K562 (cell line): ENCODE data around the gene METAP1D. TPM values are rescaled to one million over a fixed set of nuclear protein-coding genes. Genes with fewer than 3 reads are reported as not detected.
A peak's percentile ranks its signal among the peaks of the same experiment; 100 is the strongest.

Source experiments
- JUN ChIP-seq, 2 experiments: sonication (generic) in 1 of 2; formaldehyde crosslinking in 1 of 2; IDR thresholded peaks; 2 replicates each; pipeline versions ENCODE4 v1.6.1 to v1.8.0; 2012 to 2022; ENCODE audit warnings: borderline replicate concordance in 2 of 2, mild to moderate bottlenecking in 2 of 2, improper control_type of control experiment in 1 of 2, low read depth in 1 of 2, low read length in 1 of 2, missing genetic modification reagents in 1 of 2
- NUFIP1 ChIP-seq: fragments of 450-650 bp; IDR thresholded peaks from 2 replicates; pipeline ENCODE4 v1.6.1; 2018; ENCODE audit not compliant: partially characterized antibody
- RBM22 ChIP-seq: fragments of 200-400 bp; formaldehyde crosslinking; IDR thresholded peaks from 2 replicates; pipeline ENCODE4 v1.6.1; 2018; ENCODE audit warnings: low read length, low read depth; ENCODE audit not compliant: poor library complexity, severe bottlenecking
- TCFL5 ChIP-seq: fragments of 250-450 bp; sonication (Bioruptor Pico); conservative IDR thresholded peaks from 2 replicates; pipeline ENCODE4 v1.6.1; 2021; ENCODE audit warnings: mild to moderate bottlenecking, moderate library complexity, matching md5 sums
- THRB ChIP-seq: fragments of 450-650 bp; formaldehyde crosslinking; conservative IDR thresholded peaks from 2 replicates; pipeline ENCODE4 v1.4.0; 2022; ENCODE audit warnings: mild to moderate bottlenecking, missing genetic modification characterization
- XRCC4 ChIP-seq: IDR thresholded peaks from one replicate; pipeline ENCODE4 v1.6.1; 2011; ENCODE audit not compliant: insufficient read depth, insufficient read length; ENCODE audit errors: extremely low read depth
- ZBTB40 ChIP-seq, 2 experiments: fragments of 450-650 bp in 1 of 2; sonication (generic) in 1 of 2; formaldehyde crosslinking in 1 of 2; IDR thresholded peaks; 2 replicates each; pipeline versions ENCODE4 v1.7.1 to v1.9.0; 2016 to 2022; ENCODE audit warnings: inconsistent platforms in 1 of 2, mild to moderate bottlenecking in 1 of 2, missing genetic modification reagents in 1 of 2
- ZNF134 ChIP-seq: fragments of 250-450 bp; sonication (Bioruptor Pico); conservative IDR thresholded peaks from 2 replicates; pipeline ENCODE4 v1.4.0; 2020
- ZNF253 ChIP-seq: fragments of 250-450 bp; sonication (Bioruptor Pico); conservative IDR thresholded peaks from 2 replicates; pipeline ENCODE4 v1.6.1; 2021; ENCODE audit warnings: mild to moderate bottlenecking
- ZNF717 ChIP-seq: fragments of 250-450 bp; sonication (Bioruptor Pico); IDR thresholded peaks from 2 replicates; pipeline ENCODE4 v1.5.0; 2021
- polyA plus RNA-seq, 8 experiments: library from polyadenylated mRNA; depleted of rRNA in 4 of 8; stranded (reverse) in 5 of 8; unstranded in 3 of 8; fragments of >200 nt; fragmentation: Nextera tagmentation in 2 of 8; fragmentation: Illumina TruSeq in 1 of 8; extraction: Ambion mirVana in 2 of 8; extraction: Trizol in 1 of 8; gene quantifications; 2 replicates each; pipeline versions ENCODE4 v1.2.1 to v1.2.3, GENCODE V29; 2011 to 2014; ENCODE audit warnings: inconsistent platforms in 1 of 8, missing spikeins in 1 of 8
- total RNA-seq, 7 experiments: library from RNA; depleted of rRNA in 6 of 7; stranded (reverse); fragments of >200 nt in 6 of 7; fragmentation: Illumina TruSeq in 2 of 7; extraction: Trizol in 2 of 7; gene quantifications; 2 replicates each; pipeline versions ENCODE4 v1.2.1 to v1.2.3, GENCODE V29; 2011 to 2021; ENCODE audit warnings: low replicate concordance in 1 of 7
- TF ChIP-seq, protein P1 (sequence below), 2 experiments: IDR thresholded peaks; 2 replicates each; pipeline ENCODE4 v1.6.1; 2012; ENCODE audit warnings: improper control_type of control experiment in 2 of 2, low read depth in 2 of 2, low read length in 2 of 2, borderline replicate concordance in 1 of 2
- TF ChIP-seq, protein P2 (sequence below): fragments of 200-800 bp; sonication (Bioruptor generic); IDR thresholded peaks from 2 replicates; pipeline ENCODE4 v1.6.1; 2017; ENCODE audit warnings: missing genetic modification characterization, missing compliant biosample characterization

METAP1D gene
- total and polyA plus RNA-seq, 9 of the 15 experiments (the other 6 are each of a cell fraction or from before 2014, with no cell fraction given) = 8.0 to 23.4 (median 15.7) TPM

DNA sequence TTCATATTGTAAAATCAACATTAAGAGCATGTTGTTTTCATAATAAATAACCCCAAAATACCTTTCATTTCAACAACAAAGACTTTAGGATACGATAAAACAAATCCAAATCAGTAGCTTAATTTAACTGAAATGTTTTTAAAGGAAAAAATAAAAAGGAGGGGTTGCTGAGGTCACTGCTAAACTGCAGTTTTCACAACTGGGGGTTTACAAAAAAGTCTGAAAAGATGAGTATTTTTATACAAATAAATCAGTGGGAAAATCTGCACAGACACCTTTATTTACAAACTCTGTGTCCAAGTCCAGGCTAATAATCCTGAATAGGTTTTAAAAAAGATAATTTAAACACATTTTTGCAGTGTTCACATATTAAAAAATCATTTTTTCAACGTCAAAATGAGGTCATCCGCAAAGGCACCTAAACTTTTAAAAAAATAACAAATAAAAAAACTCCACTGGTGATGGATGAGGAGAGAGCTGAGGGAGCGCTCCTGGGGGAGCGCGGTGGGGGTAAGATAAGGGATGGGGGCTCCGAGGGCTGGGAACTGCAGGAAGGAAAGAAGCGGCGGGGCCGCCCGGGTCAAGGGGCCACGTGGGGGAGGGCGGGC lies 99.8 kb downstream of the METAP1D start (continued):
- peak; percentile 73 for TF ChIP-seq ZBTB40 (IDR thresholded peaks at IDR 0.05)
- TF ChIP-seq ZBTB40 (CRISPR knock-in tag; IDR thresholded peaks at IDR 0.05) = no peak
- no peak for TF ChIP-seq NUFIP1
- no peak for TF ChIP-seq ZNF717
- no peak for TF ChIP-seq TCFL5
- no peak for TF ChIP-seq JUN (IDR thresholded peaks at IDR 0.05; ENCODE audit: borderline replicate concordance, low read depth, low read length)
- no peak for TF ChIP-seq JUN (CRISPR knock-in tag; IDR thresholded peaks at IDR 0.05; ENCODE audit: borderline replicate concordance)
- no peak for TF ChIP-seq THRB
- TF ChIP-seq ZNF134 (CRISPR knock-in tag) = no peak
- no peak for TF ChIP-seq XRCC4
- no peak for TF ChIP-seq ZNF253 (CRISPR knock-in tag)
- TF ChIP-seq, protein P1, sequence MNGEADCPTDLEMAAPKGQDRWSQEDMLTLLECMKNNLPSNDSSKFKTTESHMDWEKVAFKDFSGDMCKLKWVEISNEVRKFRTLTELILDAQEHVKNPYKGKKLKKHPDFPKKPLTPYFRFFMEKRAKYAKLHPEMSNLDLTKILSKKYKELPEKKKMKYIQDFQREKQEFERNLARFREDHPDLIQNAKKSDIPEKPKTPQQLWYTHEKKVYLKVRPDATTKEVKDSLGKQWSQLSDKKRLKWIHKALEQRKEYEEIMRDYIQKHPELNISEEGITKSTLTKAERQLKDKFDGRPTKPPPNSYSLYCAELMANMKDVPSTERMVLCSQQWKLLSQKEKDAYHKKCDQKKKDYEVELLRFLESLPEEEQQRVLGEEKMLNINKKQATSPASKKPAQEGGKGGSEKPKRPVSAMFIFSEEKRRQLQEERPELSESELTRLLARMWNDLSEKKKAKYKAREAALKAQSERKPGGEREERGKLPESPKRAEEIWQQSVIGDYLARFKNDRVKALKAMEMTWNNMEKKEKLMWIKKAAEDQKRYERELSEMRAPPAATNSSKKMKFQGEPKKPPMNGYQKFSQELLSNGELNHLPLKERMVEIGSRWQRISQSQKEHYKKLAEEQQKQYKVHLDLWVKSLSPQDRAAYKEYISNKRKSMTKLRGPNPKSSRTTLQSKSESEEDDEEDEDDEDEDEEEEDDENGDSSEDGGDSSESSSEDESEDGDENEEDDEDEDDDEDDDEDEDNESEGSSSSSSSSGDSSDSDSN (IDR thresholded peaks at IDR 0.05; ENCODE audit: borderline replicate concordance in 1 of 2, low read depth in 2 of 2, low read length in 2 of 2) = no peak
- TF ChIP-seq, protein P2, sequence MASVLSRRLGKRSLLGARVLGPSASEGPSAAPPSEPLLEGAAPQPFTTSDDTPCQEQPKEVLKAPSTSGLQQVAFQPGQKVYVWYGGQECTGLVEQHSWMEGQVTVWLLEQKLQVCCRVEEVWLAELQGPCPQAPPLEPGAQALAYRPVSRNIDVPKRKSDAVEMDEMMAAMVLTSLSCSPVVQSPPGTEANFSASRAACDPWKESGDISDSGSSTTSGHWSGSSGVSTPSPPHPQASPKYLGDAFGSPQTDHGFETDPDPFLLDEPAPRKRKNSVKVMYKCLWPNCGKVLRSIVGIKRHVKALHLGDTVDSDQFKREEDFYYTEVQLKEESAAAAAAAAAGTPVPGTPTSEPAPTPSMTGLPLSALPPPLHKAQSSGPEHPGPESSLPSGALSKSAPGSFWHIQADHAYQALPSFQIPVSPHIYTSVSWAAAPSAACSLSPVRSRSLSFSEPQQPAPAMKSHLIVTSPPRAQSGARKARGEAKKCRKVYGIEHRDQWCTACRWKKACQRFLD (CRISPR knock-in tag) = 0 out of 2 replicates have a peak, but pooled peaks have one; percentile 10
- no peak for TF ChIP-seq RBM22
